ENCODE measurements around the gene KCNA10.

Gene KCNA10

DNA sequence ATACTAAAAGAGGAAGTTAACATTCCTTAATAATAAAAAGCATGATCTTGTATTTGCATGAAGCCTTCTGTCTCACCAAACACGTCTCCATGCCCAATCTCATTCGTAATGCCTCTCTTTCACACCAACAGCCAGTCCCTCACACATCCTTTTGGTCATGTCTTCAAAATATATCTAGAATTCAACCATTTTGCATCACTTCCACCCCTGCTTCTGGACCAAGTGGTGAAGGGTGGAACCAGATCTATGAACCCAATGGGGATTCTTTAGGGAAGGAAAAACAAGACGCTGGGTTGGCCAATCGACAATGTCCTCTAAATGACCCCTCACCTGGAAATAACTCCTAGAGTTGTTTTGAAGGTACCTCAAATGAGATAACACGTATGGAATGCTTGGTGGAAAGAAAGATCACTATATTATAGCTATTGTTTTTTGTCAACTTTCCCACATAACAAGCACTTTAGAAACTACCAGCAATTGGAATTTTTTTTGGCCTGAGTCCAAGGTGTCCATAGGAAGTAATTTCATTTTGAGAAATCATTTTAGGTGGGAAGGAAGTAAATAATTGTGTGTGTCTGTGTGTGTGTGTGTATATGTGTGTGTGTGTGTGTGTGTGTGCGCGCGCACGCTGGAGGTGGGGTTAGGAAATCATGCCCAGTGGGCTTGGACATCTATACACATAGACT is at the start of gene KCNA10:
Gene KCNA10, minus strand, starts transcription at position 51 of the 686 bp plus-strand sequence. CDS start 388 bp downstream, outside the sequence.
- DNase-seq (ENCODE audit: insufficient read length, low spot score) (no peak), FAIRE-seq (no peak)

GRCh38 chr1:110566836-110567235 is 47.9 kb upstream of the KCNA10 start:
- DNase-seq (ENCODE audit: insufficient read length, low spot score) (no peak), FAIRE-seq (no peak)

GRCh38 chr1:110565565-110565964 is 46.6 kb upstream of the KCNA10 start:
- no peak for FAIRE-seq
- no peak for DNase-seq (ENCODE audit: insufficient read length, low spot score)

GRCh38 chr1:110563089-110563488 is 44.1 kb upstream of the KCNA10 start:
- no peak for DNase-seq (ENCODE audit: insufficient read length, low spot score)
- no peak for FAIRE-seq

GRCh38 chr1:110561596-110561995 is 42.6 kb upstream of the KCNA10 start:
- FAIRE-seq (no peak), DNase-seq (ENCODE audit: insufficient read length, low spot score) (no peak)

DNA sequence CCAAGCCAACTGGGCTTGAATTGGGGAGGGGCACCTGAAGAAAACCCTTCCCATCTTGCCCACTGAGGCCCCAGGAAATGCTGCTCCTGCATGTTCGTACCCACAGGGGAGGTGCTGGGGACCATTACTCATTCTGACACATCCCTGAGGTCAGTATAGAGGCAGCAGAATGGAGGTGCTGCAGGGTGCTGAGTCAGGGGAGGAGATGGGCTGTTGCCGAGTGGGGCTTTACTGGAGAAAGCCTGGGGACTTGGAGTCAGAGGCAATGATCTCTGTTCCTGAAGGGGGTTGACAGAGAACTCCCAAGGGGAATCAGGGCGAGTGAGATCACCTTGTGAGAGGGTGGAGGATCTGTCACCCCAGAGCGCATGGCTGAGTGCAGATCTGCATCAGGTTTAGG is 40.2 kb upstream of the KCNA10 start:
- no peak for FAIRE-seq
- no peak for DNase-seq (ENCODE audit: insufficient read length, low spot score)

DNA sequence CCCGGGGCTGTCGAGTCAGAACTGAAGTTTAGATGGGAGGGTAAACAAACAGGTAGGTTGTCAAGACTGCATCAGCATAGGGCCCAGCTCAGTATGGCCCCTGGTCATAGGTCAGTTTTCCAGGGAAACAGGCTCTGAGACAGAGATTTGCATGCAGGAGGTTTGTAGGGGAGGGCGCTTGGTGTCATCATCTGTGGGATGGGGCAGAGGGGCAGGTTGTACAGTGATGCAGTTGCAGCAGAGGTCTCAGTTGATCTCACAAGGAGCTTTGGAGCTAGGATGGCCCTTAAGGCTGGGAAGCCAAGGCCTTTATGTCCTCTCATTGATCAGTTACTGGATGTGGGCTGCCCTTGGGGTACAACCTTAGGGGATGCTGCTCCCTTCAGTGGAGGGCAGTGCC is 38.5 kb upstream of the KCNA10 start:
- no peak for DNase-seq (ENCODE audit: insufficient read length, low spot score)
- FAIRE-seq, result no peak

DNA sequence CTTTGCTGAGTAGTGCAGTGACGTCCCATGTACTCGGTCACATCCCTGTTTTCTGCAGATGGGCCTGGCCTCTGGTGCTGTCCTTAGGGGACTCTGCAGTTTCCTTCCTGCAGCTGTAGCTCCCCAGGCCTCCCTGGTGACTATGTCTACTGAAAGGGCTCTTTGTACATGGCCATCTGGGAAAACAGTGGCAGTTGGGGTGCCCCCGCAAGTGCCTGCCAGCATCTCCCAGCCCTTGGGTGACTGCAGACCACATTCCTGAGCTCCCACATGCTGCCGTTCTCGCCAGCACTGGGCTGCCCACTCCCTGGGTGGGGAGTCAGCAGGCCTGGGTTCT is 37.5 kb upstream of the KCNA10 start:
- no peak for FAIRE-seq
- no peak for DNase-seq (ENCODE audit: insufficient read length, low spot score)

GRCh38 chr1:110555807-110556470 is 37.0 kb upstream of the KCNA10 start:
- FAIRE-seq (no peak), DNase-seq (ENCODE audit: insufficient read length, low spot score) (no peak)

DNA sequence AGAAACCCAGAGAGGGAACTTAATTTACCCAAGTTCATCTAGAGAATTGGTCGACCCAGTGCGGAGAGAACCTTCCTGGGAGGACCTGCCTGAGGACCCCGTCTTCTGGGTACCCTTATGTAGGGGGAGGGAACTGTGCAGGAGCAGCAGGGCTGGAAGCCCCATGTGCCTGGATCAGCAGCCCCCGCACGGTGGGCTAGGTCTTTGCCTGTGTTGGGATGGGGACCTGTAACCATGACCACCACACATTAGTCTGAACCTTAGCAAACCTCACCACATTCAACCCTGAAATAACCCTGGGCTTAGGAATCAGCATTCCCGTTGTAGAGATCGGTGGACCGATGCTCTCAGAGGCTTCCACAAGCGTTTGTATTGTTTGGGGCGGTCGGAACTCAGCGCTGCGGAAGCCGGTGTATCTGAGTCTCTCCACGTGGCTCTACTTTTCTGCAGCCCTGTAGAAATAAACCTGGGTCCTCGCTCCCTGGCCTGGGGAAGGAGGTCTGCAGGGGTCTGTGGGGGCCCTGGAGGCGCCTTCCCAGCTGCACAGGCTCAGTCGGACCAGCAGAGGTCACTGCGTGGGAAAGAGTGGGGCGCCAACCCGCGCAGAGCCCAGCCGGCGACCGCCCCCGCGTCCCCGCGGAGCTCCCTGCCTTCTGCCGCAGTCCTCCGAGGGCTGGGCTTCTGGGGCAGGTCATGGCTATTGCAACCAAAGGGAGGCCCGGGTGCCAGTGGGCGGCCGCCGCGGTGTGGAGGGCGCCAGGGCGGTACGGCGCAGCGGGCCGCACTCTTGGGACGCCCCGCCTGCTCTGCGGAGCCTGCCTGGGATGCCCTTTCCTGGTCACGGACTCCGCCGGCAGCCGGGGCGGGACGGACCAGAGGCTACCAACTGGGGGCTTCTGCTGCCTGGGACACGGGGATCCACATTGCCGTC is 36.2 kb upstream of the KCNA10 start:
- FAIRE-seq (no peak), DNase-seq (ENCODE audit: insufficient read length, low spot score) (no peak)

- DNase-seq (ENCODE audit: insufficient read length, low spot score) (no peak), FAIRE-seq (no peak)
These were observed 32.4 kb upstream of the KCNA10 start for GRCh38 chr1:110551278-110551809.

DNA sequence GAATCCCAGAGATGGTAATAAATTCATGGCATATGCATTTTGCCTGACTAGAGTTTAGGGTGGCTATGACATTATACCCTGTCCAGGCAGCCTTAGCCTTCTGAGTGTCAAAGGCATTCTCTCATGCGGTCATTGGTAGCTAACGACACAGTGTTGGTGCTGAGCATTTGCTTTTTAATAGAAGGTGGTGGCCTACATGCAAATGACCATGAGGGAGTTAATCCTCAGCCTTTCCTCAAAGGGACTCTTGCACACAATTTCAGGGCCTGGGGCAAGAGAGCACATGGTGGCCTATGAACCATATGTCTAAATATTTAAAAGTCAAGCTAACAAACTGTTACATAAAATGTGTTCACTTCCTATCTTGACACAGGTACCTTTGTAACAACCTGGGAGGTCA is 30.9 kb upstream of the KCNA10 start:
- DNase-seq (ENCODE audit: insufficient read length, low spot score), result no peak
- no peak for FAIRE-seq

- no peak for FAIRE-seq
- DNase-seq (ENCODE audit: insufficient read length, low spot score), result no peak
These were observed 29.4 kb upstream of the KCNA10 start for GRCh38 chr1:110548381-110548780.

- FAIRE-seq (no peak), DNase-seq (ENCODE audit: insufficient read length, low spot score) (no peak)
These were observed 28.0 kb upstream of the KCNA10 start for GRCh38 chr1:110547017-110547416.

GRCh38 chr1:110545492-110545891 is 26.5 kb upstream of the KCNA10 start:
- FAIRE-seq, result no peak
- DNase-seq (ENCODE audit: insufficient read length, low spot score), result no peak

- FAIRE-seq, result no peak
These were observed 25.8 kb upstream of the KCNA10 start for GRCh38 chr1:110544753-110545152.

DNA sequence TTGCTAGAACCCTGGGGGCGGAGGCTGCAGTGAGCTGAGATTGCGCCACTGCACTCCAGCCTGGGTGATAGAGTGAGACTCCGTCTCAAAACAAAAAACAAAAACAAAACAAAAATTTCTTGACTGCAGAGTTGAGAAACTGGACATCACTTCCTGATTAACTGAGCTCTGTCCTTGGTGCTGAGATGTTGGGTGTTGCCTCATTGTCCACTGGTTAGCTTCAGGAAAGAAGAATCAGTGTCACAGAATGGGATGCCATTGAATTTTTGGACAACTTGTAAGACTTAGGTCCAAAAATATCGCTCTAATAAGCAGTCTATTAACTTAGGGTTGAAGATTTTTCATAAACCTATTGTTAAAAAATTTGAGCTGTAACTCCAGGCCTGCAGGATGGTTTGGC is 23.8 kb upstream of the KCNA10 start:
- FAIRE-seq (no peak), DNase-seq (ENCODE audit: insufficient read length, low spot score) (peak; percentile 27)

More at GRCh38 chr1:110544753-110545152, 25.8 kb upstream of the KCNA10 start:
- no peak for DNase-seq (ENCODE audit: insufficient read length, low spot score)

DNA sequence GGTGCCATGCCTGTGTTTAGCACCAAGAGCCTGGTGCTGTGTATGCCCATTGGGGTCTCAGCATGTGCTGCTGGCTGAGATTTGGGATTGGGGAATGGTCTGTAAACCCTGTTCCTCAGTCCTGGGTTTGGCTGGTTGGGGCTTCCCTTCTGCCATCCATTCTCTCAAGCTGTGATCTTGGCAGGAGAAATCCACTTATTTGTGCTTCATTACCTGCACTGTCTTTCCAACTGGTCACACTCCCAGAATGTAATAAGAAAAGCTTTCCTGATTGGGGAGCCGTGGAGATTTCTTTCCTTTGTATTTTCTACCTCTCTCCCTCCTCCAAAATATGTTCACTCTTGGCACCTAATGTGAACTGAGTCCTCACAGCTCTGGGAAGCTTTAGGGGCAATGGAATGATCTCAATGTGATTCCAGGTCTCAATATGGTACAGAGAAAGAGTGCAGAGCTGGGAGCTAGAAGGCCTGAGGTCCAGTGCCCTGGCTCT is 23.0 kb upstream of the KCNA10 start:
- FAIRE-seq (no peak), DNase-seq (ENCODE audit: insufficient read length, low spot score) (no peak)

DNA sequence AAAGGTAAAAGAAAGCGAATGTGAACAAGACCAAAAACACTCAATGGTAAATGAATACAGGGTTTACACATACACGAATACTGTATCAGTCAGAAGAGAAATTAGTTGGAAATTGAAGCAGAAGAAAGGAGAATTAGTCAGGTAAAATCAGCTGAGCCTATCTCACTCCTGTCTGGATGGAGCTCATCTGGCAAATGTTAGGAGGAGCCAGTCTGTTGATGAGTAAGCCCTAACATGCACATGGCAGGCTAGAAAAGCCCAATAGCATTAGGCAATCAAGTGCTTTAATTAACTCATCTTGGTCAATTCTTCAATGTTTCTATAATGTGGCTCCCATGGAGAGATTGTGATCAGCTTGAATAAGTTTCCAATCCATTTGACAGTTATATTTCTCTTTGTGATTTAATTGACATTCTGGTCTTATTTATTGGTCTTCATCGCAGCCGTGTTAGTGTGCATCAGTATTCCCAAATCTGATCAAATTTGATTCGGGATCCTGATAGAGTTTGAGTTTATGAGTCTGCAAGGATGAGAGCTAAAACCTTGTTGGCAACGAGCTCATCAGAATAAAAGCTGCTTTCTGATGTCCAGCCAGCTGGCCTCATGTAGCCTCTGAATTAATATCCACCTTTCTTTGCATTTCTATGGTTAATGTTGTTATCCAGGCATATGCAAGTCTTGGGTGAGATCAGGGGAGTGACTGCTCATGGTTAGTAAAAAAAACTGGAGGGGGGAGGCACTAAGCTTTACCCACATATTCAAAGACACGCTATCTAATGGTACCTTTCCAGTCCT is 22.1 kb upstream of the KCNA10 start:
- no peak for FAIRE-seq
- DNase-seq (ENCODE audit: insufficient read length, low spot score), result no peak

DNA sequence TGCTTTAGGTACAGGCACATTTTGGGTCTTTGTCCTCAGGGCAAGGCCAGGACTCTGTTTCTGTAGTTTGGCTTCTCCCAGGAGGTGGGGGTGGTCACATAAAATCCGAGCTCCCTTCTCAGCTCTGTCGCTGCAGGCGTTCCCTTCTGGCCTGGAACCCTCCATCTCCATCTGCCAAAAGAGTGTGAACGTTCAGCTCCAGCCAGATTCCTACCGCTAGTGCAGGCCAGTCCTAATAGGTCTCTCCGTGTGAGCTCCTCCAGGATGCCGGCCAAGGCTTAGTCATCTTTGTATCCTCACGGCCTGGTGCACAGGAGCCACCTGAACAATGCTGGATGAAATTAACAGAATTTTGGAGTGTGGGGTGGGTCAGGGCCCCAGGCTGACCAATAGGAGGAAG is 19.9 kb upstream of the KCNA10 start:
- FAIRE-seq, result no peak

More for the DNA sequence above, 19.9 kb upstream of the KCNA10 start:
- DNase-seq (ENCODE audit: insufficient read length, low spot score), result no peak
